Erythroblast (primary cell): ENCODE measurements around the gene ABCB7.

Experiments used
- GATA1 ChIP-seq: IDR thresholded peaks from 2 replicates; pipeline ENCODE4 v1.6.1; 2011; ENCODE audit warnings: low read depth, mild to moderate bottlenecking, control low read depth, low read length, moderate library complexity
- POLR2A ChIP-seq: IDR thresholded peaks from 2 replicates; pipeline ENCODE4 v1.6.1; 2011; ENCODE audit warnings: mild to moderate bottlenecking, low read length

DNA sequence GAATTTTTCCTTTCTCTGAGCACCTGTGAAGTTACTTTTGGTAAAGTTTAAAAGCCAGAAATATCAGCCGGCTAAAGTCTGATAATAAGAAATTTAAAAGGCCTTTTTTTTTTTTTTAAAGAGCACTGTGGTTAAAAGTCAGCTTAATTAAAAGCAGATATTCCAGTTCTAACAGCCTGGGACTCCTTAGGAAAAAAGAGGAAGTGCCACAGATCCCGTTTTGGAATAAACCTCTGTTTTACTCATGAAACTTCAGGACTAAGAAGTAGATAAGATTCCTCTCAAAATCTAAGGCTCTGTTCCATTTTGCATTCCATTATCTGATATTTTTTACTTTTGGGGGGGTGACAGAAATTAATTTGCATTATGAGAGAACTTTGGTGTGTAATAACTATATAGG is 37.8 kb downstream of the ABCB7 start:
- TF ChIP-seq POLR2A (no peak), GATA1 (no peak)
